ENCODE results near the gene LITAF.

DNA sequence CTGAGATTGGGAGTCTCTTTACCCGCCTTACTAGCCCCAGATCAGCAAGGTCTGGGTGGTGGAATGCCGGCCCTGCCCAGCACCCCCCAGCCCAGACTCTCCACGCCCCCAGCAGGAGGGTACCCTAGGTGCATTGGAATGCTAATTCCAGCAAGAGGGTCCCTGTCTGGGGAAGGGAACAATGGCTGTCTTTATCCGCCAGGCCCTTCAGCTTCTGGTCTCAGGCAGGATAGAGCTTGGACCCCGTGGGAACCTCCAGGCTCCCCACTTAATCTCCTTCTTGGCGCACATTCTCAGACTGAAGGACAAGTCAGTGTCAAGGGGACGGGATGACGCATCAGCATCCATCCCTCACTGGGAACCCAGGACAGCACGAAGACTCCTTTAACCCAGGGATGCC lies 85.1 kb downstream of the LITAF start:
- TF ChIP-seq CTCF (conservative IDR thresholded peaks at IDR 0.05; ENCODE audit: low read length) (no peak), EZH2phosphoT487 (IDR thresholded peaks at IDR 0.05; ENCODE audit: borderline replicate concordance, low read depth, low read length) (no peak)
